H1 (cell line): ENCODE results near the gene TTBK2. TPM values are rescaled to one million over a fixed set of nuclear protein-coding genes. Genes with fewer than 3 reads are reported as not detected.

Source experiments
- CTCF ChIA-PET: fragments of 300-600 bp; sonication (Branson Sonifier 250); formaldehyde crosslinking; loops from one replicate; lab custom pipeline; 2021; ENCODE audit not compliant: partially characterized antibody; lab: Charles Lee
- POLR2A ChIA-PET: fragments of 300-600 bp; sonication (Branson Sonifier 250); formaldehyde crosslinking; loops from one replicate; lab custom pipeline; 2021; ENCODE audit warnings: inconsistent platforms; ENCODE audit not compliant: partially characterized antibody; lab: Charles Lee
- DNase-seq, 2 experiments: peaks; one replicate each; pipeline versions ENCODE4 v3.0.0 to v3.0.0-alpha.2; 2010 to 2022; ENCODE audit warnings: low spot score in 2 of 2, low read depth in 1 of 2, mixed read lengths in 1 of 2
- FAIRE-seq: peaks from 2 replicates; lab custom pipeline; 2011; peaks lifted over from hg19 to GRCh38; lab: Jason Lieb, UNC
- H2AFZ ChIP-seq: 2 replicates; pipeline ENCODE4 v1.8.1; 2012; ENCODE audit warnings: low read length, inconsistent platforms
- H2AK5ac ChIP-seq: 2 replicates; pipeline ENCODE4 v1.6.1; 2013; ENCODE audit warnings: low read depth, low read length
- H2BK120ac ChIP-seq: replicated peaks from 2 replicates; pipeline ENCODE3; 2013; ENCODE audit warnings: low read depth, low read length, inconsistent platforms
- H2BK12ac ChIP-seq: 2 replicates; pipeline ENCODE4 v1.6.1; 2013; ENCODE audit warnings: low read depth, low read length
- H2BK15ac ChIP-seq: 2 replicates; pipeline ENCODE4 v1.6.1; 2013; ENCODE audit warnings: low read length
- H2BK20ac ChIP-seq: 2 replicates; pipeline ENCODE4 v1.6.1; 2013; ENCODE audit warnings: low read length
- H2BK5ac ChIP-seq: 2 replicates; pipeline ENCODE4 v1.6.1; 2013; ENCODE audit warnings: low read depth, low read length
- H3K14ac ChIP-seq: 2 replicates; pipeline ENCODE4 v1.6.1; 2013; ENCODE audit warnings: inconsistent platforms; ENCODE audit not compliant: insufficient read length
- H3K18ac ChIP-seq: 2 replicates; pipeline ENCODE4 v1.6.1; 2013; ENCODE audit warnings: low read length; ENCODE audit errors: extremely low read depth
- H3K23ac ChIP-seq: 2 replicates; pipeline ENCODE4 v1.6.1; 2013; ENCODE audit warnings: inconsistent platforms; ENCODE audit not compliant: insufficient read length
- H3K23me2 ChIP-seq: 2 replicates; pipeline ENCODE4 v1.6.1; 2013; ENCODE audit warnings: low read depth, low read length
- H3K27ac ChIP-seq: 2 replicates; pipeline ENCODE4 v1.6.1; 2011; ENCODE audit warnings: low read depth, low read length, inconsistent platforms
- H3K27me3 ChIP-seq, 4 experiments: replicated peaks in 1 of 4; 1 replicate in 1 of 4; 2 replicates in 3 of 4; pipeline versions ENCODE4 v1.6.1 to v1.8.1; 2011 to 2013; ENCODE audit warnings: low read length in 3 of 4, mild to moderate bottlenecking in 3 of 4, inconsistent platforms in 2 of 4, mixed read lengths in 2 of 4, moderate library complexity in 1 of 4; ENCODE audit not compliant: control insufficient read depth in 3 of 4, insufficient read depth in 3 of 4; ENCODE audit errors: extremely low read depth in 1 of 4
- H3K36me3 ChIP-seq, 4 experiments: 2 replicates each; pipeline versions ENCODE4 v1.6.1 to v1.8.1; 2011 to 2013; ENCODE audit warnings: mild to moderate bottlenecking in 4 of 4, low read length in 3 of 4, moderate library complexity in 2 of 4, control low read depth in 1 of 4, inconsistent platforms in 1 of 4; ENCODE audit not compliant: insufficient read depth in 4 of 4, control insufficient read depth in 2 of 4
- H3K4ac ChIP-seq: replicated peaks from 2 replicates; pipeline ENCODE3; 2013; ENCODE audit warnings: low read length, low read depth, mixed read lengths, inconsistent platforms; ENCODE audit not compliant: insufficient read length
- H3K4me1 ChIP-seq, 4 experiments: replicated peaks in 1 of 4; 1 replicate in 1 of 4; 2 replicates in 3 of 4; pipeline versions ENCODE4 v1.6.1 to v1.8.1; 2011 to 2013; ENCODE audit warnings: low read length in 3 of 4, inconsistent platforms in 2 of 4, mixed read lengths in 1 of 4; ENCODE audit not compliant: insufficient read depth in 4 of 4, control insufficient read depth in 3 of 4
- H3K4me2 ChIP-seq, 2 experiments: 2 replicates each; pipeline versions ENCODE4 v1.6.1 to v1.8.1; 2011 to 2013; ENCODE audit warnings: low read depth in 2 of 2, low read length in 2 of 2, control low read depth in 1 of 2, inconsistent platforms in 1 of 2, mild to moderate bottlenecking in 1 of 2; ENCODE audit not compliant: insufficient read depth in 1 of 2
- H3K4me3 ChIP-seq, 4 experiments: fragments of 200-600, 300-600 bp in 1 of 4; sonication (generic), shearing (Covaris generic), sonication (Bioruptor Twin) in 1 of 4; 2 replicates each; pipeline versions ENCODE4 v1.5.1 to v1.8.1; 2011 to 2016; ENCODE audit warnings: low read length in 4 of 4, low read depth in 3 of 4, control low read depth in 2 of 4, inconsistent platforms in 2 of 4, mild to moderate bottlenecking in 2 of 4, mixed read lengths in 1 of 4, moderate library complexity in 1 of 4; ENCODE audit not compliant: insufficient read depth in 2 of 4; ENCODE audit errors: extremely low read depth in 1 of 4
- H3K56ac ChIP-seq: replicated peaks from 2 replicates; pipeline ENCODE3; 2013; ENCODE audit warnings: low read depth, mild to moderate bottlenecking, mixed read lengths, low read length, inconsistent platforms; ENCODE audit not compliant: insufficient read length
- H3K79me1 ChIP-seq: 2 replicates; pipeline ENCODE4 v1.6.1; 2013; ENCODE audit warnings: low read depth, low read length, control low read depth
- H3K79me2 ChIP-seq, 2 experiments: 2 replicates each; pipeline versions ENCODE4 v1.6.1 to v1.8.1; 2012 to 2013; ENCODE audit warnings: low read length in 2 of 2, mild to moderate bottlenecking in 2 of 2, inconsistent platforms in 1 of 2; ENCODE audit not compliant: insufficient read depth in 2 of 2, control insufficient read depth in 1 of 2
- H3K9ac ChIP-seq, 4 experiments: replicated peaks in 1 of 4; 1 replicate in 1 of 4; 2 replicates in 3 of 4; pipeline versions ENCODE4 v1.6.1 to v1.8.1; 2011 to 2013; ENCODE audit warnings: low read depth in 3 of 4, low read length in 3 of 4, control low read depth in 2 of 4, mild to moderate bottlenecking in 2 of 4, moderate library complexity in 2 of 4, inconsistent platforms in 1 of 4; ENCODE audit errors: extremely low read depth in 1 of 4
- H3K9me3 ChIP-seq, 2 experiments: 2 replicates each; pipeline versions ENCODE4 v1.6.1 to v1.8.1; 2012 to 2013; ENCODE audit warnings: mild to moderate bottlenecking in 2 of 2, moderate library complexity in 2 of 2, control low read depth in 1 of 2, inconsistent platforms in 1 of 2, low read depth in 1 of 2, low read length in 1 of 2, mixed read lengths in 1 of 2; ENCODE audit not compliant: insufficient read depth in 2 of 2
- H4K20me1 ChIP-seq, 2 experiments: replicated peaks in 1 of 2; 2 replicates each; pipeline versions ENCODE3 to v1.8.1; 2011 to 2013; ENCODE audit warnings: inconsistent platforms in 2 of 2, low read length in 2 of 2, mild to moderate bottlenecking in 1 of 2; ENCODE audit not compliant: insufficient read depth in 2 of 2, control insufficient read depth in 1 of 2
- H4K5ac ChIP-seq: 2 replicates; pipeline ENCODE4 v1.6.1; 2013; ENCODE audit warnings: low read length, low read depth, mixed read lengths, inconsistent platforms; ENCODE audit not compliant: insufficient read length
- H4K8ac ChIP-seq: 2 replicates; pipeline ENCODE4 v1.8.0; 2013; ENCODE audit warnings: mild to moderate bottlenecking, moderate library complexity, low read length, inconsistent platforms; ENCODE audit not compliant: insufficient read depth; ENCODE audit errors: extremely low read depth
- H4K91ac ChIP-seq: replicated peaks from 2 replicates; pipeline ENCODE3; 2013; ENCODE audit warnings: low read length, mixed read lengths, inconsistent platforms; ENCODE audit not compliant: insufficient read length
- EP300 ChIP-seq, 2 experiments: IDR thresholded peaks; 1 replicate in 1 of 2; 2 replicates in 1 of 2; pipeline ENCODE4 v1.6.1; 2011 to 2012; ENCODE audit warnings: low read depth in 2 of 2, low read length in 2 of 2, mild to moderate bottlenecking in 2 of 2, borderline replicate concordance in 1 of 2, inconsistent platforms in 1 of 2, moderate library complexity in 1 of 2
- GABPA ChIP-seq: IDR thresholded peaks from 2 replicates; pipeline ENCODE4 v1.6.1; 2011; ENCODE audit warnings: mild to moderate bottlenecking, low read length, moderate library complexity, borderline replicate concordance; ENCODE audit not compliant: insufficient read depth
- JUND ChIP-seq: IDR thresholded peaks from 2 replicates; pipeline ENCODE4 v1.6.1; 2011; ENCODE audit warnings: mild to moderate bottlenecking, improper control_type of control experiment, low read length
- MAX ChIP-seq: IDR thresholded peaks from 2 replicates; pipeline ENCODE4 v1.6.1; 2012; ENCODE audit warnings: inconsistent platforms
- NRF1 ChIP-seq: IDR thresholded peaks from 2 replicates; pipeline ENCODE4 v1.6.1; 2011; ENCODE audit warnings: mild to moderate bottlenecking, low read depth, low read length, improper control_type of control experiment
- RBBP5 ChIP-seq: IDR thresholded peaks from 2 replicates; pipeline ENCODE4 v1.7.1; 2012; ENCODE audit warnings: low read depth, mild to moderate bottlenecking, inconsistent platforms, low read length, moderate library complexity, borderline replicate concordance
- SUZ12 ChIP-seq: fragments of 200-600 bp; sonication (generic); IDR thresholded peaks from 2 replicates; pipeline ENCODE4 v1.6.1; 2012; ENCODE audit warnings: mild to moderate bottlenecking, inconsistent platforms, low read length, moderate library complexity, mixed read lengths
- WGBS, 2 experiments: shearing (Covaris generic) in 1 of 2; methylation state at CpG; one replicate each; pipeline versions ENCODE4 v1.1.6 to v1.1.7; 2013 to 2015; ENCODE audit warnings: low lambda C conversion rate in 2 of 2, mixed read lengths in 2 of 2, inconsistent platforms in 1 of 2, low coverage in 1 of 2, missing lambda C conversion rate in 1 of 2; ENCODE audit not compliant: insufficient replicate concordance in 2 of 2, insufficient coverage in 1 of 2, insufficient read length in 1 of 2; ENCODE audit errors: extremely low coverage in 1 of 2, missing lambda C conversion rate in 1 of 2; 5-methylcytosine and 5-hydroxymethylcytosine counted together
- polyA plus RNA-seq, 7 experiments: library from polyadenylated mRNA; depleted of rRNA in 3 of 7; stranded (reverse) in 5 of 7; unstranded in 2 of 7; fragments of >200 nt in 5 of 7; fragments of 200-250 nt in 2 of 7; gene quantifications; 1 replicate in 5 of 7; 2 replicates in 1 of 7; 4 replicates in 1 of 7; pipeline versions ENCODE4 v1.2.1 to v1.2.3, GENCODE V29; 2011 to 2013; ENCODE audit warnings: missing spikeins in 2 of 7, mixed read lengths in 2 of 7
- total RNA-seq: library from RNA; stranded (reverse); fragmentation: NEBNext Ultra II Directional; extraction: Animal tissue kit (Norgen Biotek cat#: 25700); gene quantifications from 2 replicates; pipeline ENCODE4 v1.2.1, GENCODE V29; 2021
- TF ChIP-seq, protein P1 (sequence below), 3 experiments: IDR thresholded peaks; 1 replicate in 2 of 3; 2 replicates in 1 of 3; pipeline versions ENCODE4 v1.5.1 to v1.6.1; 2011; ENCODE audit warnings: low read length in 3 of 3, mild to moderate bottlenecking in 3 of 3, inconsistent platforms in 2 of 3, low read depth in 1 of 3, moderate library complexity in 1 of 3; ENCODE audit not compliant: insufficient read depth in 1 of 3; ENCODE audit errors: control extremely low read depth in 1 of 3

Gene TTBK2
- total and polyA plus RNA-seq, 2 of the 8 experiments (the other 6 are each of a cell fraction or from before 2014, with no cell fraction given), result 2.7 to 18.2 TPM

DNA sequence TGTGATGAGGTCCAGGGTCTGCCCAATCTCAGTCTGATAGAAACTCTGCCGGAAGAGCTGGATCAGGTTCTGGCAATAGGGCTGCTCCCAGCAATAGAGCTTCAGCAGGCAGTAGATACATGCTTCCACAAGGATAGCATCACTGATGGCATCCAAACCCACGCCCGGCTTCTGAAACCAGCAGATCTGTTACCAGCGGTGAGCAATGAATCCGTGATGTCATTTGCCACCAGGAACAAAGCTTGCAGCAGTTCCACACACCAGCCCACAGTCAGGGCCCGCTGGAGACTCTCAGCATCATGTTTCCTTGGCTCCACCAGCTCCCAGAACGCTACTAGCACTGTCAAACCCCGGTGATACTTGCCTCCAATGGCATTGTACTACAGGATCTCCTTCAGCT is 19.3 kb upstream of the TTBK2 start:
- CTCF ChIA-PET, result interaction anchor here (0.9 kb wide), 2 partner anchors 13 to 247 kb away, joined by 3 to 5 read pairs; no protein-coding TSS in a partner anchor
- no peaks in the 10 kb centered on the region for H4K20me1 ChIP-seq

More for the DNA sequence above, 19.3 kb upstream of the TTBK2 start:
- Histone ChIP-seq H2BK20ac (no peak overlapping the region), H2AFZ (no peak overlapping the region), H2BK5ac (no peak overlapping the region), H2AK5ac (no peak overlapping the region), H3K27ac (no peak overlapping the region), H3K4me1 (no peaks in the 10 kb centered on the region), H3K23me2 (no peaks in the 10 kb centered on the region), H3K9me3 (no peaks in the 10 kb centered on the region), H3K14ac (no peak overlapping the region), H3K18ac (no peak overlapping the region), H4K8ac (no peak overlapping the region), H3K56ac (no peak overlapping the region), H2BK120ac (no peak overlapping the region)
- POLR2A ChIA-PET, result interaction anchor here (0.7 kb wide), 1 partner anchor 10 kb away, joined by 3 read pairs; no protein-coding TSS in a partner anchor
- DNase-seq, result peak in 1 of 2 experiments; percentile 35
- TF ChIP-seq, protein P1, sequence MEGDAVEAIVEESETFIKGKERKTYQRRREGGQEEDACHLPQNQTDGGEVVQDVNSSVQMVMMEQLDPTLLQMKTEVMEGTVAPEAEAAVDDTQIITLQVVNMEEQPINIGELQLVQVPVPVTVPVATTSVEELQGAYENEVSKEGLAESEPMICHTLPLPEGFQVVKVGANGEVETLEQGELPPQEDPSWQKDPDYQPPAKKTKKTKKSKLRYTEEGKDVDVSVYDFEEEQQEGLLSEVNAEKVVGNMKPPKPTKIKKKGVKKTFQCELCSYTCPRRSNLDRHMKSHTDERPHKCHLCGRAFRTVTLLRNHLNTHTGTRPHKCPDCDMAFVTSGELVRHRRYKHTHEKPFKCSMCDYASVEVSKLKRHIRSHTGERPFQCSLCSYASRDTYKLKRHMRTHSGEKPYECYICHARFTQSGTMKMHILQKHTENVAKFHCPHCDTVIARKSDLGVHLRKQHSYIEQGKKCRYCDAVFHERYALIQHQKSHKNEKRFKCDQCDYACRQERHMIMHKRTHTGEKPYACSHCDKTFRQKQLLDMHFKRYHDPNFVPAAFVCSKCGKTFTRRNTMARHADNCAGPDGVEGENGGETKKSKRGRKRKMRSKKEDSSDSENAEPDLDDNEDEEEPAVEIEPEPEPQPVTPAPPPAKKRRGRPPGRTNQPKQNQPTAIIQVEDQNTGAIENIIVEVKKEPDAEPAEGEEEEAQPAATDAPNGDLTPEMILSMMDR (IDR thresholded peaks at IDR 0.05; ENCODE audit: control extremely low read depth in 1 of 3, insufficient read depth in 1 of 3, low read depth in 1 of 3, low read length in 3 of 3), result no peak
- TF ChIP-seq JUND (no peak), GABPA (no peak), SUZ12 (no peak), EP300 (IDR thresholded peaks at IDR 0.05; ENCODE audit: borderline replicate concordance in 1 of 2, low read depth in 2 of 2, low read length in 2 of 2) (no peak), NRF1 (no peak), MAX (no peak), RBBP5 (no peak)
- TF ChIP-seq, all 59 proteins: peak for 0
- H3K4me3 ChIP-seq, result no peak overlapping the region
- H3K4me2 ChIP-seq, result no peak overlapping the region
- no peak overlapping the region for H2BK15ac ChIP-seq
- WGBS, 2 experiments, result 98% methylated on average over 8 of the region's 8 CpGs; no CpG with 5 or more reads in 1 of the 2 experiments
- peaks cover 0 to 5% (median 0%) of the 10 kb centered on the region in 4 experiments; a peak in 2 of 8 replicates for H3K36me3 ChIP-seq
- no peak for FAIRE-seq
- H2BK12ac ChIP-seq, result no peak overlapping the region
- no peaks in the 10 kb centered on the region for H3K27me3 ChIP-seq
- H4K91ac ChIP-seq, result no peak overlapping the region
- no peaks in the 10 kb centered on the region for H3K79me2 ChIP-seq
- no peak overlapping the region for H4K5ac ChIP-seq
- H3K4ac ChIP-seq, result no peak overlapping the region
- no peak overlapping the region for H3K23ac ChIP-seq
- no peak overlapping the region for H3K9ac ChIP-seq
- no peaks in the 10 kb centered on the region for H3K79me1 ChIP-seq
